Left ventricle myocardium inferior (tissue), 1 donor: ENCODE measurements around the gene NLRP4. TPM values are rescaled to one million over a fixed set of nuclear protein-coding genes. Genes with fewer than 3 reads are reported as not detected.

Source experiments
- DNase-seq: peaks from one replicate; pipeline ENCODE4 v3.0.0-alpha.2; 2020
- H3K27ac ChIP-seq: fragments of 200-600 bp; replicated peaks from 2 replicates; pipeline ENCODE4 v1.8.0; 2021
- H3K27me3 ChIP-seq: fragments of 200-600 bp; 2 replicates; pipeline ENCODE4 v1.8.0; 2021; ENCODE audit warnings: low read depth
- H3K36me3 ChIP-seq: fragments of 200-600 bp; 2 replicates; pipeline ENCODE4 v1.8.0; 2021
- H3K4me1 ChIP-seq: fragments of 200-600 bp; 2 replicates; pipeline ENCODE4 v1.8.0; 2021
- H3K4me3 ChIP-seq: fragments of 200-600 bp; 2 replicates; pipeline ENCODE4 v1.8.0; 2021; ENCODE audit warnings: mild to moderate bottlenecking, moderate library complexity
- H3K9me3 ChIP-seq: fragments of 200-600 bp; replicated peaks from 2 replicates; pipeline ENCODE4 v1.8.0; 2021
- intact Hi-C: fragments of 100-400 bp; cut with micrococcal nuclease; formaldehyde crosslinking; loops from one replicate; pipeline ENCODE4 v1.11.0; 2022
- total RNA-seq: library from RNA; stranded (reverse); fragmentation: NEBNext Ultra II Directional; extraction: Animal tissue kit (Norgen Biotek cat#: 25700); gene quantifications from one replicate; pipeline ENCODE4 v1.2.1, GENCODE V29; 2021
- TF ChIP-seq, protein P1 (sequence below): fragments of 200-600 bp; IDR thresholded peaks from 2 replicates; pipeline ENCODE4 v1.8.0; 2021; ENCODE audit warnings: antibody characterized with exemption, mild to moderate bottlenecking, borderline replicate concordance
- donor health status: DM: no; HTN: yes; CAD: no; lungs with severe emphysema.

Gene NLRP4
- total RNA-seq, 1 donor from 2014 or later: not detected

DNA sequence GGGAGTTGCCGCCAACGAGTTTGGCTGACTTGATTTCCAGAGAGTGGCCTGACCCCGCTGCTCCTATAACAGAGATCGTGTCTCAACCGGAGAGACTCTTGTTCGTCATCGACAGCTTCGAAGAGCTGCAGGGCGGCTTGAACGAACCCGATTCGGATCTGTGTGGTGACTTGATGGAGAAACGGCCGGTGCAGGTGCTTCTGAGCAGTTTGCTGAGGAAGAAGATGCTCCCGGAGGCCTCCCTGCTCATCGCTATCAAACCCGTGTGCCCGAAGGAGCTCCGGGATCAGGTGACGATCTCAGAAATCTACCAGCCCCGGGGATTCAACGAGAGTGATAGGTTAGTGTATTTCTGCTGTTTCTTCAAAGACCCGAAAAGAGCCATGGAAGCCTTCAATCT lies 21.6 kb downstream of the NLRP4 start:
- H3K36me3 ChIP-seq: no peaks in the 10 kb centered on the region
- no peaks in the 10 kb centered on the region for H3K9me3 ChIP-seq
- TF ChIP-seq, protein P1, sequence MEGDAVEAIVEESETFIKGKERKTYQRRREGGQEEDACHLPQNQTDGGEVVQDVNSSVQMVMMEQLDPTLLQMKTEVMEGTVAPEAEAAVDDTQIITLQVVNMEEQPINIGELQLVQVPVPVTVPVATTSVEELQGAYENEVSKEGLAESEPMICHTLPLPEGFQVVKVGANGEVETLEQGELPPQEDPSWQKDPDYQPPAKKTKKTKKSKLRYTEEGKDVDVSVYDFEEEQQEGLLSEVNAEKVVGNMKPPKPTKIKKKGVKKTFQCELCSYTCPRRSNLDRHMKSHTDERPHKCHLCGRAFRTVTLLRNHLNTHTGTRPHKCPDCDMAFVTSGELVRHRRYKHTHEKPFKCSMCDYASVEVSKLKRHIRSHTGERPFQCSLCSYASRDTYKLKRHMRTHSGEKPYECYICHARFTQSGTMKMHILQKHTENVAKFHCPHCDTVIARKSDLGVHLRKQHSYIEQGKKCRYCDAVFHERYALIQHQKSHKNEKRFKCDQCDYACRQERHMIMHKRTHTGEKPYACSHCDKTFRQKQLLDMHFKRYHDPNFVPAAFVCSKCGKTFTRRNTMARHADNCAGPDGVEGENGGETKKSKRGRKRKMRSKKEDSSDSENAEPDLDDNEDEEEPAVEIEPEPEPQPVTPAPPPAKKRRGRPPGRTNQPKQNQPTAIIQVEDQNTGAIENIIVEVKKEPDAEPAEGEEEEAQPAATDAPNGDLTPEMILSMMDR: no peak
- DNase-seq: no peak
- H3K4me3 ChIP-seq: no peak overlapping the region
- H3K27me3 ChIP-seq: peaks cover 9% of the 10 kb centered on the region
- H3K27ac ChIP-seq: no peak overlapping the region
- no peaks in the 10 kb centered on the region for H3K4me1 ChIP-seq
- intact Hi-C loops: no loop called here

DNA sequence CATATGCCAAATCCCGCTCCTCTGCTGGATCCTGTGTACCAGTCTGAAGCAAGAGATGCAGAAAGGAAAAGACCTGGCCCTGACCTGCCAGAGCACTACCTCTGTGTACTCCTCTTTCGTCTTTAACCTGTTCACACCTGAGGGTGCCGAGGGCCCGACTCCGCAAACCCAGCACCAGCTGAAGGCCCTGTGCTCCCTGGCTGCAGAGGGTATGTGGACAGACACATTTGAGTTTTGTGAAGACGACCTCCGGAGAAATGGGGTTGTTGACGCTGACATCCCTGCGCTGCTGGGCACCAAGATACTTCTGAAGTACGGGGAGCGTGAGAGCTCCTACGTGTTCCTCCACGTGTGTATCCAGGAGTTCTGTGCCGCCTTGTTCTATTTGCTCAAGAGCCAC lies 22.1 kb downstream of the NLRP4 start:
- intact Hi-C loops: no loop called here
- no peak overlapping the region for H3K4me3 ChIP-seq
- no peaks in the 10 kb centered on the region for H3K4me1 ChIP-seq
- DNase-seq: no peak
- peaks cover 9% of the 10 kb centered on the region for H3K27me3 ChIP-seq
- no peak overlapping the region for H3K27ac ChIP-seq
- H3K36me3 ChIP-seq: no peaks in the 10 kb centered on the region
- TF ChIP-seq, protein P1: no peak
- H3K9me3 ChIP-seq: no peaks in the 10 kb centered on the region

DNA sequence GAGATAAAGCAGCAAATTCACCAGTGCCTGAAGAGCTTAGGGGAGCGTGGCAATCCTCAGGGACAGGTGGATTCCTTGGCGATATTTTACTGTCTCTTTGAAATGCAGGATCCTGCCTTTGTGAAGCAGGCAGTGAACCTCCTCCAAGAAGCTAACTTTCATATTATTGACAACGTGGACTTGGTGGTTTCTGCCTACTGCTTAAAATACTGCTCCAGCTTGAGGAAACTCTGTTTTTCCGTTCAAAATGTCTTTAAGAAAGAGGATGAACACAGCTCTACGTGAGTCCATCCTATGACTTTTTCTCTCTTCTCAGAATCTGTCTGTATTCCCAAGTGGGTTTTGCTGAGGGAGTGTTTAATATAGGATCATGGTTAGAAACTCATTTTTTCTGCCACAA lies 22.6 kb downstream of the NLRP4 start:
- TF ChIP-seq, protein P1: no peak
- Histone ChIP-seq H3K9me3 (no peaks in the 10 kb centered on the region), H3K36me3 (no peaks in the 10 kb centered on the region), H3K4me1 (no peaks in the 10 kb centered on the region), H3K27me3 (peaks cover 9% of the 10 kb centered on the region), H3K4me3 (no peak overlapping the region), H3K27ac (no peak overlapping the region)
- intact Hi-C loops: no loop called here
- no peak for DNase-seq

DNA sequence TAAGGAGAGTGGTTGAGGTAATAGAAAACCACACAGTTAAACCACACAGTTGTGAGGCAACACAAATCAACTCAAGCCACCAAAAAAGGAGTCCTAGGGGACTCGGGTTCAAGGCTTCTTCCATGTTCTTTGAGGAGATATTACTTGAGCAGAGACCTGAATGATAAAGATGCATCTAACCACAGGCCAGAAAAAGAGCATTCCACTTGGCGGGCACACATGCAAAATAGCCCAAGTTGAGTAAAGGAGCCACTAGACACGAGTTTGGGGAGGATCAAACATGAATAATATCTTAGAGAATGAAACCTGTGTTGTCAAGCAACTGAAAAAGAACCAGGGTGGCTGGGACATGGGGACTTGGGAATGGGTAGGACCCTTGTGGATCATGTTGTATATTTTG lies 30.2 kb downstream of the NLRP4 start:
- Histone ChIP-seq H3K9me3 (peaks cover 16% of the 10 kb centered on the region), H3K27ac (no peak overlapping the region), H3K27me3 (peaks cover 31% of the 10 kb centered on the region), H3K36me3 (no peaks in the 10 kb centered on the region), H3K4me3 (no peak overlapping the region), H3K4me1 (no peaks in the 10 kb centered on the region)
- TF ChIP-seq, protein P1: no peak
- no peak for DNase-seq
- intact Hi-C loops: no loop called here

DNA sequence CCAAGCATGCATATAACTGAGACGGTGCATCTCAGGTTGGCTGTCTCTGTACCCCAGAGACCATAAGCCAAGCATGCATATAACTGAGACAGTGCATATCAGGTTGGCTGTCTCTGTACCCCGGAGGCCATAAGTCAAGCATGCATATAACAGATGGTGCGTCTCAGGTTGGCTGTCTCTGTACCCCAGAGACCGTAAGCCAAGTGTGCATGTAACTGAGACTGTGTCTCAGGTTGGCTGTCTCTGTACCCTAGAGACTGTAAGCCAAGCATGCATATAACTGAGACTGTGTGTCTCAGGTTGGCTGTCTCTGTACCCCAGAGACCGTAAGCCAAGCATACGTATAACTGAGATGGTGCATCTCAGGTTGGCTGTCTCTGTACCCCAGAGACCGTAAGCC lies 30.8 kb downstream of the NLRP4 start:
- Histone ChIP-seq H3K36me3 (no peaks in the 10 kb centered on the region), H3K27ac (no peak overlapping the region), H3K4me3 (no peak overlapping the region), H3K27me3 (peaks cover 37% of the 10 kb centered on the region), H3K9me3 (peaks cover 20% of the 10 kb centered on the region), H3K4me1 (no peaks in the 10 kb centered on the region)
- TF ChIP-seq, protein P1: no peak
- intact Hi-C loops: no loop called here
- no peak for DNase-seq

DNA sequence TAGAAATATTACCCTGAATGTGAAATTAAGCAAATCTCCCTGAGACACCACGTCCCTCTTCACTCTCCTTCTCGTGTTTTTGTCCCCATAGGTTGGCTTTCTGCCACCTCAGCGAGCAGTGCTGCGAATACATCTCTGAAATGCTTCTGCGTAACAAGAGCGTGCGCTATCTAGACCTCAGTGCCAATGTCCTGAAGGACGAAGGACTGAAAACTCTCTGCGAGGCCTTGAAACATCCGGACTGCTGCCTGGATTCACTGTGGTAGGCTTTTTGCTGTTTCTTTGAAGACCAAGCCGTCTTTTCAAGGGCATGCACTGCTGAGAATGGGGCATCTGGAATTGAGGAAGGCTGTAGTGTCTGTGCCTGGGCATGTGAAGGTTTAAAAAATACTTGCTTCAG lies 34.4 kb downstream of the NLRP4 start:
- Histone ChIP-seq H3K27me3 (peaks cover 40% of the 10 kb centered on the region), H3K36me3 (no peaks in the 10 kb centered on the region), H3K4me3 (no peak overlapping the region), H3K27ac (no peak overlapping the region), H3K9me3 (peaks cover 35% of the 10 kb centered on the region), H3K4me1 (no peaks in the 10 kb centered on the region)
- intact Hi-C loops: no loop called here
- TF ChIP-seq, protein P1: no peak
- DNase-seq: no peak
